GM19328 (cell line): ENCODE measurements around the gene MZT2B.
"Not testable (repeated sequence)": the region's sequence is repeated elsewhere in the genome, so short reads cannot be mapped to it uniquely, and the experiment has no call there.

Experiments
- ATAC-seq: cut with Tn5 transposase; IDR thresholded peaks from one replicate; pipeline ENCODE4 v1.9.1; 2021; ENCODE audit warnings: mild to moderate bottlenecking, moderate library complexity; ENCODE audit not compliant: unreplicated experiment

The MZT2B gene

DNA sequence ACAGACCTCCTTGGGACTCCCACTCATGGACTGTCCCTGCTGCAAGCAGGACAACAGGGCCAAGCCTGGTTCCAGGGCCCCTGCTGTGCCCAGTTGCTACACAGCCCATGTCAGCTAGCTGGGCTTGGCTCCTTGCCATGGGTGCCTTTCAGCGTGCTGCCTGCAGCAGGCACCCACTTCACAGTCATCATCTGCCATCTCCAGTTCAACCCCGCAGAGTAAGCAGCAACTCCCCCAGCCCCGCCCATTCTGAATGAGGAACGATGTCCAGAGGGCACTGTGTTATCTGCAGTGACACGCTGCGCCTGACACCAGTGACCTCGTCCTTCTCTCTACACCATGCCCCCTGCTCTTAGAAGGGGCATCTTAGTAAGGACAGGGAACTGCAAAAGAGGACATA lies 20.5 kb downstream of the MZT2B start:
- ATAC-seq: not testable (repeated sequence)

DNA sequence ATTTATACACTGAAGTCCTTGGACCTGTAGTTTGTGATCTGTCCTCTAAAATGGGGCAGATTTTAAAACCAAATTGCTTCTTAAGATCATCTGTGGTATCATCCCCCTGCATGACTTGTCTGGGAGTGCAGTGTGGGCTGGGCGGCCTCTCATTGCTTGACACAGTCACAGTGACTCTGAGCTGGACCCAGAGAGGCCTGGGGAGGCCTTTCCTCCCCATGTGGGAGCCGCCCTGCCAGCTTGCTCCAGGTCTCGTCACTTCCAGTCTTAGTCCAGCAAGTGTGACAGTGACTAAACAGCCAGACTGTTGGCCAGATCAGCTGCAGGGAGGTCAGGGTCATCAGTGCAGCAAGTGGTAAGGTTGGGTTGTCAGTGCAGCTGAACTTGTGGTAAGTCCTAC lies 21.1 kb downstream of the MZT2B start:
- not testable (repeated sequence) for ATAC-seq

DNA sequence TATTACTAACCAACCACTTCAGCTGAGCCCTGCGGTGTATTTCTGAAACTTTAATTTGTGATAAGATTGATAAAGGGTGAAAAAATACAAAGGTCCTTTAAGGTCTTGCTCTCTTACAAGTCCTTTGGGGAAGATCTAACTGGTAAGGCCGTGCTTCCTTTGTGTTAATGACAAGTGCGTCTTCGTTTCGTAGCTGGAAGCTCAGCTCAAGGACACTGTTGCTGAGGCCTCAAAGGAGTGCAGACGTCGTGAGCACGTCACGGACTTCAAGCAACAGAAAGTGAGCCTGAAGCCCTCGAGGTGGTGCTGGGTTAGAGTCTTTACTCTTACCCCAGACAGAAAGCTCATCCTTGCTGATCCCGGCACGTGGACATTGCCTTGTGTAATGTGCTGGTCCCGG lies 25.0 kb downstream of the MZT2B start:
- ATAC-seq: not testable (repeated sequence)

DNA sequence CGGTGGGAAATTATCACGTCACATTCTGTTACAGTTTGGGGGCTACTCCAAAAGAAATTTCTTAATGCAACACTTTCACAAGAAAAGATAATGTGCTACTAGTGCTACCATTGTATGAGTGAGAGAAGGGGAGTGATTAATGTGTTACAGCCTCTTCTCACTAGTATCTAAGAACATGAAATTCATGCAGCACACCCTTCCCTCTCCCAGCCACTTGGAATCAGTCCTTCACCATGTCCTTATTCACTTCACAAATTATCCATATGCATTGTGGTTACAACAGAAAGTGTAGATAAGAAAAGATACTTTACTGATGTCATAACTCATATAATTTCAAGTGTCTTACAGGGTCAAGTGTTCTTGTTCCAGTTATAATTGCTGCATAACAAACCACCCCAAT lies 37.1 kb downstream of the MZT2B start:
- not testable (repeated sequence) for ATAC-seq

GRCh38 chr2:130220505-130220904 lies 38.4 kb downstream of the MZT2B start:
- ATAC-seq: not testable (repeated sequence)

- peak; percentile 74 for ATAC-seq
These were observed 40.5 kb downstream of the MZT2B start for GRCh38 chr2:130222523-130222922.

- ATAC-seq: not testable (repeated sequence)
These were observed 45.9 kb downstream of the MZT2B start for GRCh38 chr2:130228005-130228404.

GRCh38 chr2:130228467-130229160 lies 46.6 kb downstream of the MZT2B start:
- not testable (repeated sequence) for ATAC-seq

DNA sequence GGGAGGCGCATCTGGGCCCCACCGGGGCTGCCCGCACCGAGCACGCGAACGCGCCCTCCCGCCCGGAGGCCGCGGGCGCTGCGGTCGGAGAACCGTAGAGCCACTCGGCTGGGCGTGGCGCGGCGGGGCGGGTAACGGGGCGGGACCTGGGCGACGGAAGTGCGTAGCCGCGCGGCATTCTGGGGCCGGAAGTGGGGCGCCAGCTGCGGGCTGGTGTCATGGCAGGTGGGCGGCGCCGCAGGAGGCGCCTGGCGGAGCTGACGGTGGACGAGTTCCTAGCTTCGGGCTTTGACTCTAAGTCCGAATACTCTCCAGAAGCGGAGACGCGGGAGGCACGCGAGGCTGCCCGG lies 47.1 kb downstream of the MZT2B start:
- ATAC-seq: not testable (repeated sequence)

DNA sequence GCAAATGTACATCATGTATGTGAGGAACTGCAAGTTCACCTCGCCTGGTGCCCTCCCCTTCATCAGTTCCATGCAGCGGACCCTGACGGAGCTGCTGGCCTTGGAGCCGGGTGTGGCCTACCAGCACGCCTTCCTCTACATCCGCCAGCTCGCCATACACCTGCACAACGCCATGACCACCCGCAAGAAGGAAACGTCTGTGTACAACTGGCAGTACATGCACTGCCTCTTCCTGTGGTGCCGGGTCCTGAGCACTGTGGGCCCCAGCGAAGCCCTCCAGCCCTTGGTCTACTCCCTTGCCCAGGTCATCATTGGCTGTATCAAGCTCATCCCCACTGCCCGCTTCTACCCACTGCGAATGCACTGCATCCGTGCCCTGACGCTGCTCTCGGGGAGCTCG lies 48.3 kb downstream of the MZT2B start:
- not testable (repeated sequence) for ATAC-seq

DNA sequence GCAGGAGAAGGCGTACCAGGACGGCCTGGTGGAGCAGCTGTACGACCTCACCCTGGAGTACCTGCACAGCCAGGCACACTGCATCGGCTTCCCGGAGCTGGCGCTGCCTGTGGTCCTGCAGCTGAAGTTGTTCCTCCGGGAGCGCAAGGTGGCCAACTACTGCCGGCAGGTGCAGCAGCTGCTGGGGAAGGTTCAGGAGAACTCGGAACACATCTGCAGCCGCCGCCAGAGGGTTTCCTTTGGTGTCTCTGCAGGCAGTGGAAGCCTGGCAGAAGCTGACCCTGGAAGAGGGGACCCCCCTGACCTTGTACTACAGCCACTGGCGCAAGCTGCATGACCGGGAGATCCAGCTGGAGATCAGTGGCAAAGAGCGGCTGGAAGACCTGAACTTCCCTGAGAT lies 48.8 kb downstream of the MZT2B start:
- not testable (repeated sequence) for ATAC-seq

DNA sequence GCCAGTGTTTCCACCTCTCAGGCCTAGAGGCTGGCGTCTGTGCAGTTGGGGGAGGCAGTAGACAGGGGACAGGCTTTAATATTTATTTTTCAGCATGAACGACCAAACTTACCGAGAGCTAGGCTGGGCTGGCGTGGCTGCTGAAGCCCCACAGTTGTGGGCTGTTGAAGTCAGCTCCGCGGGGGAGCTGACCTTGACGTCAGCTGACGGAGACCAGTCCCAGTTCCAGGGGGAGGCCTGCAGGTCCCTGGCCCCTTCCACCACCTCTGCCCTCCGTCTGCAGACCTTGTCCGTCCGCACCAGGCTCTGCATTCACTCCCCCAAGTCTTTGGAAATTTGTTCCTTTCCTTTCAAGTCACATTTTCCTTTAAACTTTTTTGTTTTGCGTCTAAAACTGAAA lies 49.6 kb downstream of the MZT2B start:
- no peak for ATAC-seq

DNA sequence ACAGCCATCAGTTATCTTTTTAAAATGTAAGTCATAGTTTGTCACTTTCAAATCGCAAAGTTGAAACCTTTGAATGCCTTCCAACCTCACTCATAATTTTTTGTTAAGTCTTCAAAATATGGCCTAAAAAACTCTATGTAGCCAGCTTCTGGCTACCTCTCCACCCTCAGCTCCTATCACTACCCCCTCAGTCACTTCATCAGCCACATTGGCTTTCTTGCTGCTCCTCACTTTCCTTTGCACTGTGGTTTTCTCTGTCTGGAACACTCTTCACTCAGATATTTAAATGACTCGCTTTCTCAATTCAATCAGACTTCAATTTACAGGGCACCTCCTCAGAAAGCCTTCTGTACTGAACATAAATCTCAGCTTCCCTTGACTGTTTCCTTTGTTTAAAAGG lies 51.0 kb downstream of the MZT2B start:
- not testable (repeated sequence) for ATAC-seq

- ATAC-seq: not testable (repeated sequence)
These were observed 57.5 kb downstream of the MZT2B start for GRCh38 chr2:130239581-130239980.
